ENCODE results near the gene PPARA. TPM values are rescaled to one million over a fixed set of nuclear protein-coding genes. Genes with fewer than 3 reads are reported as not detected.

The PPARA gene
- polyA plus RNA-seq, 1 of the 3 experiments (the other 2 are of a cell fraction) = 4.5 TPM

GRCh38 chr22:46136486-46137217 is 13.7 kb upstream of the PPARA start:
- ChIA-PET CTCF (interaction anchor here (0.6 to 1.2 kb wide), 3 partner anchors 14 to 220 kb away, joined by 3 to 5 read pairs (median 3); no protein-coding TSS in a partner anchor), POLR2A (no interaction called here)
- 85% methylated on average over 18 of the region's 24 CpGs for WGBS (ENCODE audit: low lambda C conversion rate)
- no peak overlapping the region for H3K4me2 ChIP-seq
- no peaks in the 10 kb centered on the region for H3K36me3 ChIP-seq (replicated peaks in 1 of 2; ENCODE audit: control insufficient read depth in 1 of 2, insufficient read depth in 2 of 2, low read length in 1 of 2)
- peak; percentile 29 for DNase-seq
- H3K4me3 ChIP-seq (ENCODE audit: low read depth in 2 of 2, low read length in 1 of 2) = no peak overlapping the region
- H3K9me2 ChIP-seq = no peaks in the 10 kb centered on the region
- no peak overlapping the region for H3K9ac ChIP-seq
- TF ChIP-seq POLR2AphosphoS5 (IDR thresholded peaks at IDR 0.05; ENCODE audit: low read depth, low read length) (no peak), NFIC (IDR thresholded peaks at IDR 0.05; ENCODE audit: borderline replicate concordance) (no peak), NRF1 (IDR thresholded peaks at IDR 0.05; ENCODE audit: low read depth, low read length) (no peak), FOXJ3 (CRISPR knock-in tag; IDR thresholded peaks at IDR 0.05) (no peak), ZBTB33 (IDR thresholded peaks at IDR 0.05; ENCODE audit: borderline replicate concordance, low read depth) (no peak), GABPA (IDR thresholded peaks at IDR 0.05; ENCODE audit: low read depth) (no peak), GATA2 (CRISPR knock-in tag; IDR thresholded peaks at IDR 0.05) (no peak), RXRA (IDR thresholded peaks at IDR 0.05; ENCODE audit: borderline replicate concordance, low read depth) (no peak), YY1 (IDR thresholded peaks at IDR 0.05; ENCODE audit: low read depth) (no peak), TCF12 (IDR thresholded peaks at IDR 0.05) (no peak), SIN3A (IDR thresholded peaks at IDR 0.05; ENCODE audit: borderline replicate concordance, low read depth, low read length) (no peak), EP300 (IDR thresholded peaks at IDR 0.05; ENCODE audit: borderline replicate concordance in 1 of 2, low read depth in 1 of 2, low read length in 1 of 2) (no peak)
- H3K27ac ChIP-seq (ENCODE audit: low read depth in 2 of 2, low read length in 1 of 2) = no peak overlapping the region
- no peaks in the 10 kb centered on the region for H3K79me2 ChIP-seq (ENCODE audit: insufficient read depth)
- no peaks in the 10 kb centered on the region for H4K20me1 ChIP-seq (ENCODE audit: insufficient read depth)
- H2AFZ ChIP-seq (ENCODE audit: low read depth) = no peak overlapping the region
- no peaks in the 10 kb centered on the region for H3K27me3 ChIP-seq (ENCODE audit: insufficient read depth)
- H3F3A ChIP-seq (replicated peaks; ENCODE audit: insufficient read depth) = no peaks in the 10 kb centered on the region
- H3K4me1 ChIP-seq (ENCODE audit: control insufficient read depth in 1 of 2, insufficient read depth in 2 of 2, low read depth in 1 of 2, low read length in 1 of 2) = peaks cover 0 to 10% of the 10 kb centered on the region in 2 experiments; a peak in 1 of 4 replicates
- no peaks in the 10 kb centered on the region for H3K9me3 ChIP-seq

DNA sequence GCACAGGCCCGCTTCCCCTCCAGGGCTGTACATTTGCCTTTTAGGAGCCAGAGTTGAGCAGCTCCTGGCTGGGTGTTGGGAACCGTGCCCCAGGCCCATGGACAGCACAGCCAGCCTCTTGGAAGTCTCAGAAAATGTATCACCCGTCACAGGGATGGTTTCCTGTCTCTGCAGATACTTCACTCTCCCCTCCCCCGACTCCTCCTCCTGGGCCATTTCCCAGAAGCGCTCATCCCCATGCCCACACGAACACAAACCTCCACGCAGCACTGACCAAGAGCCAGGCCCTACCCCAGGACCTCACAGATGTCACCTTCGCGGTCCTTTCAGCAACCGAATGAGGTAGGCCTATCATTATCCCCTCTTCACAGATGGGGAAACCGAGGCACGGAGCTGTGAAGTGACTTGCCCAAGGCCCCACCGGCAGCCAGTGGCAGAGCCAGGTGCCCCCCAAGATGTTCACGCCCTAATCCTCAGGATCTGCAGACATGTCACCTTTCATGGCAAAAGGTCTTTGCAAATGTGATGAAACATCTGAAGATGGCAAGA is 13.0 kb upstream of the PPARA start:
- no peak overlapping the region for H3K27ac ChIP-seq (ENCODE audit: low read depth in 2 of 2, low read length in 1 of 2)
- no peak overlapping the region for H2AFZ ChIP-seq (ENCODE audit: low read depth)
- H3K9me2 ChIP-seq = no peaks in the 10 kb centered on the region
- no peaks in the 10 kb centered on the region for H3K9me3 ChIP-seq
- CTCF ChIA-PET = interaction anchor here (1.2 kb wide), 1 partner anchor 15 kb away, joined by 5 read pairs; no protein-coding TSS in a partner anchor
- 80% methylated on average over 12 of the region's 14 CpGs for WGBS (ENCODE audit: low lambda C conversion rate)
- H3K4me2 ChIP-seq = no peak overlapping the region
- POLR2A ChIA-PET = no interaction called here
- no peak overlapping the region for H3K4me3 ChIP-seq (ENCODE audit: low read depth in 2 of 2, low read length in 1 of 2)
- H3K4me1 ChIP-seq (ENCODE audit: control insufficient read depth in 1 of 2, insufficient read depth in 2 of 2, low read depth in 1 of 2, low read length in 1 of 2) = peaks cover 0 to 10% of the 10 kb centered on the region in 2 experiments; a peak in 1 of 4 replicates
- H3F3A ChIP-seq (replicated peaks; ENCODE audit: insufficient read depth) = no peaks in the 10 kb centered on the region
- no peak for DNase-seq
- H3K36me3 ChIP-seq (replicated peaks in 1 of 2; ENCODE audit: control insufficient read depth in 1 of 2, insufficient read depth in 2 of 2, low read length in 1 of 2) = no peaks in the 10 kb centered on the region
- no peaks in the 10 kb centered on the region for H3K79me2 ChIP-seq (ENCODE audit: insufficient read depth)
- H4K20me1 ChIP-seq (ENCODE audit: insufficient read depth) = no peaks in the 10 kb centered on the region
- TF ChIP-seq, protein P1, sequence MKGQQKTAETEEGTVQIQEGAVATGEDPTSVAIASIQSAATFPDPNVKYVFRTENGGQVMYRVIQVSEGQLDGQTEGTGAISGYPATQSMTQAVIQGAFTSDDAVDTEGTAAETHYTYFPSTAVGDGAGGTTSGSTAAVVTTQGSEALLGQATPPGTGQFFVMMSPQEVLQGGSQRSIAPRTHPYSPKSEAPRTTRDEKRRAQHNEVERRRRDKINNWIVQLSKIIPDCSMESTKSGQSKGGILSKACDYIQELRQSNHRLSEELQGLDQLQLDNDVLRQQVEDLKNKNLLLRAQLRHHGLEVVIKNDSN (IDR thresholded peaks at IDR 0.05; ENCODE audit: borderline replicate concordance, low read depth) = no peak
- TF ChIP-seq JUND (IDR thresholded peaks at IDR 0.05) (no peak), EZH2phosphoT487 (IDR thresholded peaks at IDR 0.05; ENCODE audit: borderline replicate concordance, low read depth) (no peak), GABPA (IDR thresholded peaks at IDR 0.05; ENCODE audit: low read depth) (no peak), CHD2 (IDR thresholded peaks at IDR 0.05; ENCODE audit: low read length, partially characterized antibody) (no peak), FOXJ3 (CRISPR knock-in tag; IDR thresholded peaks at IDR 0.05) (no peak), IRF3 (IDR thresholded peaks at IDR 0.05; ENCODE audit: low read depth, low read length) (no peak), GATA2 (CRISPR knock-in tag; IDR thresholded peaks at IDR 0.05) (no peak), SIN3A (IDR thresholded peaks at IDR 0.05; ENCODE audit: borderline replicate concordance, low read depth, low read length) (no peak)
- TF ChIP-seq, protein P2, sequence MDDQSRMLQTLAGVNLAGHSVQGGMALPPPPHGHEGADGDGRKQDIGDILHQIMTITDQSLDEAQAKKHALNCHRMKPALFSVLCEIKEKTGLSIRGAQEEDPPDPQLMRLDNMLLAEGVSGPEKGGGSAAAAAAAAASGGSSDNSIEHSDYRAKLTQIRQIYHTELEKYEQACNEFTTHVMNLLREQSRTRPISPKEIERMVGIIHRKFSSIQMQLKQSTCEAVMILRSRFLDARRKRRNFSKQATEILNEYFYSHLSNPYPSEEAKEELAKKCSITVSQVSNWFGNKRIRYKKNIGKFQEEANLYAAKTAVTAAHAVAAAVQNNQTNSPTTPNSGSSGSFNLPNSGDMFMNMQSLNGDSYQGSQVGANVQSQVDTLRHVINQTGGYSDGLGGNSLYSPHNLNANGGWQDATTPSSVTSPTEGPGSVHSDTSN (IDR thresholded peaks at IDR 0.05) = no peak
- no peaks in the 10 kb centered on the region for H3K27me3 ChIP-seq (ENCODE audit: insufficient read depth)
- no peak overlapping the region for H3K9ac ChIP-seq
